ENCODE measurements around the gene MRPS10. TPM values are rescaled to one million over a fixed set of nuclear protein-coding genes. Genes with fewer than 3 reads are reported as not detected.

Gene MRPS10
- total and polyA plus RNA-seq, 4 donors, result 20.1 to 26.8 (median 23.9) TPM

- Histone ChIP-seq H3K27ac (ENCODE audit: low read depth in 1 of 2, low read length in 2 of 2) (no peak overlapping the region), H3K4me3 (ENCODE audit: low read depth in 1 of 3, low read length in 3 of 3) (no peak overlapping the region), H3K9me3 (ENCODE audit: control insufficient read depth in 4 of 4, low read length in 3 of 4) (no peaks in the 10 kb centered on the region), H3K27me3 (ENCODE audit: control insufficient read depth in 4 of 4, insufficient read depth in 4 of 4, low read length in 3 of 4) (no peaks in the 10 kb centered on the region), H3K9ac (ENCODE audit: low read depth in 1 of 2, low read length in 2 of 2) (no peak overlapping the region), H3K36me3 (ENCODE audit: control insufficient read depth in 4 of 4, insufficient read depth in 3 of 4, low read depth in 1 of 4, low read length in 3 of 4) (no peaks in the 10 kb centered on the region), H3K4me1 (ENCODE audit: control insufficient read depth in 4 of 4, insufficient read depth in 4 of 4, low read length in 3 of 4) (no peaks in the 10 kb centered on the region)
- no peak for TF ChIP-seq CTCF (IDR thresholded peaks at IDR 0.05; ENCODE audit: low read depth, low read length, missing input control)
- no peak for TF ChIP-seq FOXA1 (IDR thresholded peaks at IDR 0.05)
- no peak for TF ChIP-seq MAX (IDR thresholded peaks at IDR 0.05)
- TF ChIP-seq FOXA2 (IDR thresholded peaks at IDR 0.05), result no peak
- no peak for TF ChIP-seq HNF4G (IDR thresholded peaks at IDR 0.05)
- TF ChIP-seq ZBTB33 (IDR thresholded peaks at IDR 0.05), result no peak
- TF ChIP-seq ATF3 (IDR thresholded peaks at IDR 0.05), result no peak
- TF ChIP-seq SP1 (IDR thresholded peaks at IDR 0.05), result no peak
- no peak for TF ChIP-seq NR2F2 (IDR thresholded peaks at IDR 0.05)
- TF ChIP-seq RAD21 (IDR thresholded peaks at IDR 0.05), result no peak
- no peak for TF ChIP-seq REST (IDR thresholded peaks at IDR 0.05)
- TF ChIP-seq EGR1 (IDR thresholded peaks at IDR 0.05; ENCODE audit: low read depth in 2 of 2), result no peak
- no peak for DNase-seq (ENCODE audit: low spot score)
Measured at GRCh38 chr6:42176981-42177380, 40.7 kb downstream of the MRPS10 start.

GRCh38 chr6:42175860-42176259 lies 41.8 kb downstream of the MRPS10 start:
- 83% methylated on average over 5 of the region's 5 CpGs for WGBS
- DNase-seq (ENCODE audit: low spot score), result no peak
- Histone ChIP-seq H3K27ac (ENCODE audit: low read depth in 1 of 2, low read length in 2 of 2) (no peak overlapping the region), H3K9ac (ENCODE audit: low read depth in 1 of 2, low read length in 2 of 2) (no peak overlapping the region), H3K4me3 (ENCODE audit: low read depth in 1 of 3, low read length in 3 of 3) (no peak overlapping the region), H3K9me3 (ENCODE audit: control insufficient read depth in 4 of 4, low read length in 3 of 4) (no peaks in the 10 kb centered on the region), H3K4me1 (ENCODE audit: control insufficient read depth in 4 of 4, insufficient read depth in 4 of 4, low read length in 3 of 4) (no peaks in the 10 kb centered on the region), H3K27me3 (ENCODE audit: control insufficient read depth in 4 of 4, insufficient read depth in 4 of 4, low read length in 3 of 4) (no peaks in the 10 kb centered on the region), H3K36me3 (ENCODE audit: control insufficient read depth in 4 of 4, insufficient read depth in 3 of 4, low read depth in 1 of 4, low read length in 3 of 4) (no peaks in the 10 kb centered on the region)
- TF ChIP-seq HNF4A (conservative IDR thresholded peaks at IDR 0.05) (no peak), RAD21 (IDR thresholded peaks at IDR 0.05) (no peak), NR2F2 (IDR thresholded peaks at IDR 0.05) (no peak), FOXA1 (IDR thresholded peaks at IDR 0.05) (no peak), REST (IDR thresholded peaks at IDR 0.05) (no peak), ZBTB33 (IDR thresholded peaks at IDR 0.05) (no peak), YY1 (IDR thresholded peaks at IDR 0.05) (no peak), ATF3 (IDR thresholded peaks at IDR 0.05) (no peak), TAF1 (conservative IDR thresholded peaks at IDR 0.05) (no peak), SP1 (IDR thresholded peaks at IDR 0.05) (no peak), HNF4G (IDR thresholded peaks at IDR 0.05) (no peak), JUND (IDR thresholded peaks at IDR 0.05) (no peak), FOXA2 (IDR thresholded peaks at IDR 0.05) (no peak), MAX (IDR thresholded peaks at IDR 0.05) (no peak), EGR1 (IDR thresholded peaks at IDR 0.05; ENCODE audit: low read depth in 2 of 2) (no peak), GABPA (IDR thresholded peaks at IDR 0.05 in 1 of 2, conservative IDR thresholded peaks at IDR 0.05 in 1 of 2) (no peak)
